ENCODE data around the gene COX19.

Gene COX19

DNA sequence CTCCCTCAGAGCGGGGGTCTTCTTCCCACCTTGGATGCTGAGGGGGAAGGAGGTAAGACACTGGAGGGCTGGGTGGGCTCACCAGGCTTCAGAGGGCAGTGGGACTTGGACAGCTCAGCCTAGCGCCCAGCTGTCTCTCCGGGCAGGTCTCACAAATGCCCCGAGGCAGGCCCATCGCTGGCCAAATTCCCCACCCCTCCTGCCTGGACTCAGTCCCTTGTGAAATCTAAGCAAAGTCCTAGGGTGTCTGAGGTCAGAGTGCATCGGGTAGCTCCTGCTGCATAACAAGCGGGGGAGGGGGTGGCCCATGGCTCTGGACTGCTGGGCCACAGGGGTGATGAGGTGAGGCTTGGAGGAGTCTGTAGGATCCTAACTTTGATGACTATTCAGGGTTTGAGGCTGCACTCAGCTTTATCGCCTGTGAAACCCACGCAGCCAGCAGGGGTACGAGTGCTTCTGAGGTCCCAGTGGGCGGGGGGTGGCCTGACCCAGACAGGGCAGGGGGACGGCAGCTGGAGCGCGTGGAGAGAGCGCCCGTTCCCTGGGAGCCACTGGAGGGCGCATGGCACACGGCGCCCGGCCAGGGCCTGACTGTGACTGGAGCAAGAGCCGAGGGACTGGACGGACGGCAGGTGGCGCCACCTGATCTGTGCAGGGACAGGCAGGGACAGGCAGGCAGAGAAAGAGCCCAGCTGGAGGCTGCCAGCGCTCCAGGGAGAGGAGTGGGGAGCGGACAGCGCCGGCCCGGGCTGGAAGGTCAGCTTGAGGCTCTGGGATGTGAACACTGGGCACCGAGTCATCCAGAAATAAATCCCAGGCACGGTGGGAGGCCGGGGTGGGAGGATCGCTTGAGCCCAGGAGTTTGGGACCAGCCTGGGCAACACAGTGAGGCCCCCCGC is 17.6 kb upstream of the COX19 start:
- in situ Hi-C loops (cut with MboI; ENCODE audit: low sequenced_read_pairs): loop anchor here (10.0 kb wide), 1 partner anchor 72 kb away; no protein-coding TSS in a partner anchor

DNA sequence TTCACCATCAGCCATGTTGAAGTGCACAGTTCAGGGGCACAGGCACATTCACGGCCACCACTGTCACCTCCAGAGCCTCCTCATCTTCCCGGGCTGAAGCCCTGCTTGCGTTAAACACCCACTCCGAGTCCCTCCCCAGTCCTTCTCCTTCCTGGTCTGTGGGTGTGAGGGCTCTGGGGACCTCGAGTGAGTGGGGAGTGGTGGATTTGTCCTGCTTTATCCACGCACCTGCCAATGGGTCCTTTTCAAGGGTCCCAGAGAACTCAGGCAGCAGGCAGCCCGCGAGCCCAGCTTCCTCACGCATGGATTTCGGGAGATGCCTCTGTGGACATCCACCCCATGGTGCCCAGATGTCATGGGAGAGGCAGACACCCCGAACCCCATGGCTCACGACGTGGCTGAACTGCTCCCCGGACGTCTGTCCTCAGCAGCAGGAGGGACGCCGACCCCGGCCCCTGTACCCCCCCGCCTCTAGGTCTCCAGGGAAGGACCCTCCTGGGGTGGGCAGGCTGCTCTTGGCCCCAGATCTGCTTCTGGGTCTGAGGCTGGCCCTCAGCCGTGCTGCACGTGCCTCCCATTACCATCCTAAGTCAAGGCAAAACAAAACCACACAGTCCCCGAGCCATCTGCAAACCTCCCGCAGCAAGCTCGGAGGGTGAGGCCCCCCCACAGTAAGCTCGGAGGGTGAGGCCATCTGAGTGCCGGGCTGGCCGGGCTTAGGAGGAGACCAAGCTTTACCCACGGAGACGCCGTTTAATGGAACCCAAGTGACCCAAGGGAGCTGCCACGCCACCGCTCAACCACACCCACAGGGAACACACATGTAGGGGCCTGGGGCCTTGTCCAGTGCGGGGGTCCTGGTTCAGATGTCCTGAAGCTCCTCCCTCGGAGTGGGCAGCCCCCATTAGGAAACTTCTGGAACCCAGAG is 16.6 kb upstream of the COX19 start:
- in situ Hi-C loops (cut with MboI; ENCODE audit: low sequenced_read_pairs): loop anchor here (10.0 kb wide), 1 partner anchor 73 kb away; no protein-coding TSS in a partner anchor

- in situ Hi-C loops (cut with MboI; ENCODE audit: low sequenced_read_pairs): loop anchor here (10.0 kb wide), 1 partner anchor 74 kb away; no protein-coding TSS in a partner anchor
Measured at GRCh38 chr7:990933-991728, 15.8 kb upstream of the COX19 start.

DNA sequence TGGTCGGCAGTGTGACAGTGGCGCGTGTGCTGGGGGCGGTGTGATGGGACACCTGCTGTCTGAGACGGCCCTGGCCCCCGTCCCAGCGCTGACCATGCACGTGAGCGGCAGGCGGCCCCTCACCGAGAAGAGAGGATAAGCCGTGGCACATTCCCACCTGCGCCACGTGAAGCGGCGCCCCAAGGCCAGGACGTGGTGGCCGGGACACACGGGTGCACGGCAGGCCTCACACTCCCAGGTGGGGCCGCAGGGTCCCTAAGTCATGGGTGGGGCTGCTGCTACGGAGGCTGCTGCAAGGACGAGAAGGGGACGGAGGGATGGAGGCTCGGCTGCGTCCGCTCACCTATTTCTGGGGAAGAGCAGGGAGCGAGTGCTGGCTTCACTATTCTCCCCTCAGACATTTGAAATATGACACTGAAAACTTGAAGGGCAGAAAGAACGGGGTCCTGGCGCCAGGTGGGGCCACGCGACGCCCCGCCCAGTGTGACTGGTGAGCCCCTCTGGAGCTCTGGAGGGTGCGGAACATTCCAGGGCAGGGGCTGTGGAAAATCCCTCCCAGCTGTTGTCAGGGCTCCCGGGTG is 15.1 kb upstream of the COX19 start:
- in situ Hi-C loops (cut with MboI; ENCODE audit: low sequenced_read_pairs): loop anchor here (10.0 kb wide), 1 partner anchor 74 kb away; no protein-coding TSS in a partner anchor

DNA sequence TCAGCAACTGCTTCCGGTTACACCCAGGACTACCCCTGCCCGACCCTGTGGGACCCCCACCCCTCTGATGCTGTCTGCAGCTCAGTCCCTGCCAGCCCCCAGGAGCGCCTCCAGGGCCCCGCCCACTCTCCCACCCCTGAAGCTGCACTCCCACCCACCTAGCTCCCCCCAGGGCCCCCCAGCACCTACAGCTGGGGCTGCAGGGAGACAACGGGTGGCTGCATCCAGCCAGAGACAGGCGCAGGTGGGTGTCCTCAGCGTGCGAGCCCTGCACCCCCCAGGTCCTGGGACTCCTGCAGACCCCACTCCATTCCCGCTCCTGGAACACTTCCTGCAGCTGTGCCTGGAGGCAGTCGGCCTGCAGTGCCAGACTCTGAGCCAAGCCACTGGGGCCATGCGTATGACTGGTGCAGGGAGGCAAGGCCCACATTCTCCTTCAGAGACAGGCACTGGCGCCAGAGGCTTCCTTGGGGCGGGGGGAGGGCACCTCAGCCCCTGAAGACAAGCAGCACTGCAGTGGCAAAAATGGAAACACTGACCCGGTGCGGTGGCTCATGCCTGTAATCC is 13.7 kb upstream of the COX19 start:
- in situ Hi-C loops (cut with MboI; ENCODE audit: low sequenced_read_pairs): no loop called here

DNA sequence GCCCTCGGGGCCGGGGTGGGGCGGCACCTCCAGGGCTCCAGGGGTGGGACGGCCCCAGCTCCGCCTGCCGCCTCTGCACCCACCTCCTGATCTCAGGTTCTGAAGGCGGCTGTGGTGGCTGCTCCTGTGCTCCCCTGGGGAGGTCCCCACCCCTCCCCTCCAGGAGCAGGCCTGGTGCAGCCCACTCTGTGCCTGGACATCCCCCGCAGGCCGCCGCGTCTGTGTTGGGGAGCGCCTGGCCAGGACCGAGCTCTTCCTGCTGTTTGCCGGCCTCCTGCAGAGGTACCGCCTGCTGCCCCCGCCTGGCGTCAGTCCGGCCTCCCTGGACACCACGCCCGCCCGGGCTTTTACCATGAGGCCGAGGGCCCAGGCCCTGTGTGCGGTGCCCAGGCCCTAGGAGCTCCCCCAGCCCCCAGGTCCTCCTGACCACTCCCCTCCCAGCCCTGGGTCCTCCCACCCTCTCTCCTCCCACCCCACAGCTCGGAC is 13.1 kb upstream of the COX19 start:
- in situ Hi-C loops (cut with MboI; ENCODE audit: low sequenced_read_pairs): no loop called here

GRCh38 chr7:987909-988308 is 12.6 kb upstream of the COX19 start:
- in situ Hi-C loops (cut with MboI; ENCODE audit: low sequenced_read_pairs): no loop called here

GRCh38 chr7:986766-987751 is 11.7 kb upstream of the COX19 start:
- in situ Hi-C loops (cut with MboI; ENCODE audit: low sequenced_read_pairs): no loop called here

DNA sequence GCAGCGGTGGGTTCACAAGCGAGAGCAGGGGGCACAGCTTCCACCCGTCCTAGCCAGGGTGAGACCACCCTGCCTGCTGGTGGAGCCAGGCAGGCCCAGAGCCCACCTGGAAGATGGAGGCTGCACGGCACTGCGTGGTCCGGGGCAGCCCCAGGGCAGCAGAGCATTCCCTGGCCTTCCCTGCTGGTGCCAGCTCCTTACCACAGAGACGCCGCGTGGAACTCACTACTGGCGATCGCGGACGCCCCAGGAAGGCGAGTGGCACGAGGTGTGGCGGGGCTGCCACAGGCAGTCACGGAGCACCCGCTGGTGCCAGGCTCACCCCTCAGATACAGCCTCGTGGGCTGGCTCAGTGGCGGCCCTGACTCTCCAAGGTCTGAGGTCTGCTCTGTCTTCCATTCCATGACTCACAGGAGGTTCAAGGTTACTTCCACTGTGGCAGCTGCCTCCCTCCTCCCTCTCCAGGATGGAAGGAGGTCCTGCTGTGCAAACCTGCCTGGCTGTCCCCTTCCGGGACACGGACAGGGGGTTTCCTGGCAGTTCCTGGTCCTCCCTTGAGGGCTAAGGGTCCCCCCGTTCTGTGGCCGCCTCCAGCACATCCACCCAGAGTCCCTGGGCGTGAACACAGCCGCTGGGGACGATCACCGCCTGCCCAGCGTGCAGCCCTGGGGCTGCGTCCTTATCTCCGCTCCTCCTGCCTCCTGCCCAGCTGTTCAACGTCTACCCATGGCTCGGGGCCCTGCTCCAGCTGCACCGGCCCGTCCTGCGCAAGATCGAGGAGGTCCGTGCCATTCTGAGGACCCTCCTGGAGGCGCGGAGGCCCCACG is 10.8 kb upstream of the COX19 start:
- in situ Hi-C loops (cut with MboI; ENCODE audit: low sequenced_read_pairs): no loop called here

- in situ Hi-C loops (cut with MboI; ENCODE audit: low sequenced_read_pairs): no loop called here
Measured at GRCh38 chr7:985127-985416, 9.7 kb upstream of the COX19 start.

DNA sequence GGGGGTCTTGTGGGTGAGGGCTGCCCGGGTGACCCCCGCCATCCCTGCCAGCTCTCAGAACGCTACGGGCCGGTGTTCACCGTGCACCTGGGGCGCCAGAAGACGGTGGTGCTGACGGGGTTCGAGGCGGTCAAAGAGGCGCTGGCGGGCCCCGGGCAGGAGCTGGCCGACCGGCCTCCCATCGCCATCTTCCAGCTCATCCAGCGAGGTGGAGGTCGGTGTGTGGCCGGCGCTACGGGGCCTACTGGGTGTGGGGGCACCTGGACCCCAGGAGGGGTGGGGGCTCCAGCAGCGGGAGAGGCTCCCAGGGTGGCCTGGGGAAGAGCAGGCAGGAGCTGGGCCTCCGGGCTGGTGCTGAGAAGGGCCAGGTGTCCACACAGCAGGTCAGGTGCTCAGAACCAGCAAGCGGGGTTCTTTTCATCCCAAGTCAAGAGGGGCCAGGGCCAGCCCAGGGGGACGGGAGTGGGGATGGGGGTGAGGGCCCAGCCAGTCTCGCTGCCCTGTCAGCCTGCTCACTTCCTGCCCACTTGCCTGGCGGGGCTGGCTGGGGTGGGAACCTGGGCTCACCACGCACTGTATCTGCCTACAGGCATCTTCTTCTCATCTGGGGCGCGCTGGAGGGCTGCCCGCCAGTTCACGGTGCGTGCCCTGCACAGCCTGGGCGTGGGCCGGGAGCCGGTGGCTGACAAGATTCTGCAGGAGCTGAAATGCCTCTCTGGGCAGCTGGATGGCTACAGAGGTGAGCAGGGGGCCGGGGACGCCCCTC is 9.2 kb upstream of the COX19 start:
- in situ Hi-C loops (cut with MboI; ENCODE audit: low sequenced_read_pairs): no loop called here

- in situ Hi-C loops (cut with MboI; ENCODE audit: low sequenced_read_pairs): no loop called here
Measured at GRCh38 chr7:983616-984071, 8.3 kb upstream of the COX19 start.

DNA sequence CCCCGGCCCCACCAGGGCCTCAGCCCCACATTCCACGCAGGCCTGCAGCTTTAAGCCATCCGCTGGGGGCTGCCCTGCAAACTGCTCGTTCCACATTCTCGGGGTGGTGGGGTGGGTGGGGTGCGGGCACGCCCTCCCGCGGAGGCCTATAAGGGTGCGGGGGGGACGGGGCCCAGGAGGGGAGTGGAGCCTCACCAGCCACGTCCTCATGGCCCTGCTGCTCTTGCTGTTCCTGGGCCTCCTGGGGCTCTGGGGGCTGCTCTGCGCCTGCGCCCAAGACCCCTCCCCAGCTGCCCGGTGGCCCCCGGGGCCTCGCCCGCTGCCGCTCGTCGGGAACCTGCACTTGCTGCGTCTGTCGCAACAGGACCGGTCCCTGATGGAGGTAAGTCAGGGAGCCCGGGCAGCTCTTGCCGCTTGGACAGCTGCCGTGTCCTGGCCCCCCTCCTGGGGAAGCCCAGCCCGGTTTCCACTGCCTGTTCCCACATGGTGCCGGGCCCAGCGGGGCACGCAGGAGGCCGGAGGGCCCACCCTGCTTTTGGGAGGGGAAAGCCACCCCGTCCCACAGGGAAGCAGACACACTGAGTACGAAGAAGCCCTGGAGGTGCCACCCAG is 7.8 kb upstream of the COX19 start, which contains the start of gene CYP2W1:
Gene CYP2W1 (plus strand): TSS at position 178 of the 612 bp plus-strand sequence. CDS start 31 bp downstream, at position 209.
- in situ Hi-C loops (cut with MboI; ENCODE audit: low sequenced_read_pairs): no loop called here

DNA sequence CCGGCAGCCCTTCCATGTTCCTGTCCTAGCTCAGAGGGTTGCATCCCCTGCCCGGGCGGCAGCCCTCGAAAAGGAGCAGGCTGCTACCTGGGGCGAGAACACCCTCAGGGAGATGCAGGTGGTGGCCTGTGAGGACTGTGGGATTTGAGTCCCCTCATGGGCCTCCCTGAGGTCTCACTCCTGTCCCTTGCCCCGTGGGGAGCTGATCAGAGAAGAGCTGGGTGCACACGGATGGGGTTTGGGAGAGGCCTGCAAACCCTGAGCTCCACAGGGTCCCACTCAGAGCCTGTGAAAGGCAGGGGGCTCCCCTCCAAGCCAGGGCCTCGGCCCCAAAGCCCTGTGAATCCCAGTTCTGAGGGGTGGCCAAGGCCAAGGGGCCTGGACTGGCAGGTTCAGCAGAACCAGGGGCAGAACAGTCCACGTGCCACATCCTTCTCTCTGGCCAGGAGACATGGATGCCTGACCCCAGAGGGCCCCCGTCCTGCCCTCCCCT is 7.2 kb upstream of the COX19 start:
- in situ Hi-C loops (cut with MboI; ENCODE audit: low sequenced_read_pairs): no loop called here

- in situ Hi-C loops (cut with MboI; ENCODE audit: low sequenced_read_pairs): no loop called here
Measured at GRCh38 chr7:981793-982510, 6.6 kb upstream of the COX19 start.
